ENCODE measurements around the gene AMBP.

Gene AMBP

GRCh38 chr9:114033397-114034103 lies 44.5 kb downstream of the AMBP start:
- Mint-ChIP-seq H3K4me1 (no peaks in the 10 kb centered on the region), H3K4me3 (no peak overlapping the region), H3K27me3 (no peaks in the 10 kb centered on the region), H3K36me3 (ENCODE audit: low read depth) (no peaks in the 10 kb centered on the region), H3K27ac (no peak overlapping the region), H3K9me3 (no peaks in the 10 kb centered on the region)
- DNase-seq, result peak; percentile 7
- ATAC-seq, result no peak

- ATAC-seq, result no peak
- H3K27me3 Mint-ChIP-seq, result no peaks in the 10 kb centered on the region
- H3K27ac Mint-ChIP-seq, result no peak overlapping the region
- no peaks in the 10 kb centered on the region for H3K9me3 Mint-ChIP-seq
- H3K36me3 Mint-ChIP-seq (ENCODE audit: low read depth), result no peaks in the 10 kb centered on the region
- H3K4me3 Mint-ChIP-seq, result no peak overlapping the region
- no peaks in the 10 kb centered on the region for H3K4me1 Mint-ChIP-seq
- no peak for DNase-seq
Observed at GRCh38 chr9:114031948-114032840, 45.9 kb downstream of the AMBP start.

GRCh38 chr9:114031037-114031630 lies 47.0 kb downstream of the AMBP start:
- Mint-ChIP-seq H3K4me3 (no peak overlapping the region), H3K36me3 (ENCODE audit: low read depth) (no peaks in the 10 kb centered on the region)

GRCh38 chr9:114030364-114030763 lies 47.7 kb downstream of the AMBP start:
- Mint-ChIP-seq H3K36me3 (ENCODE audit: low read depth) (no peaks in the 10 kb centered on the region), H3K9me3 (no peaks in the 10 kb centered on the region), H3K27ac (no peak overlapping the region), H3K4me3 (no peak overlapping the region), H3K4me1 (no peaks in the 10 kb centered on the region), H3K27me3 (no peaks in the 10 kb centered on the region)
- DNase-seq, result no peak
- no peak for ATAC-seq

More at GRCh38 chr9:114031037-114031630, 47.0 kb downstream of the AMBP start:
- Mint-ChIP-seq H3K27me3 (no peaks in the 10 kb centered on the region), H3K27ac (no peak overlapping the region), H3K9me3 (no peaks in the 10 kb centered on the region), H3K4me1 (no peaks in the 10 kb centered on the region)
- ATAC-seq (no peak), DNase-seq (no peak)

GRCh38 chr9:114029311-114030170 lies 48.6 kb downstream of the AMBP start:
- Mint-ChIP-seq H3K27me3 (no peaks in the 10 kb centered on the region), H3K9me3 (no peaks in the 10 kb centered on the region), H3K36me3 (ENCODE audit: low read depth) (no peaks in the 10 kb centered on the region), H3K4me1 (no peaks in the 10 kb centered on the region), H3K4me3 (no peak overlapping the region), H3K27ac (no peak overlapping the region)
- no peak for ATAC-seq
- no peak for DNase-seq

GRCh38 chr9:114028646-114029045 lies 49.5 kb downstream of the AMBP start:
- DNase-seq, result no peak
- H3K4me1 Mint-ChIP-seq, result no peaks in the 10 kb centered on the region
- H3K27me3 Mint-ChIP-seq, result no peaks in the 10 kb centered on the region
- no peak overlapping the region for H3K27ac Mint-ChIP-seq
- peaks cover 9% of the 10 kb centered on the region for H3K9me3 Mint-ChIP-seq
- H3K36me3 Mint-ChIP-seq (ENCODE audit: low read depth), result peaks cover 7% of the 10 kb centered on the region
- ATAC-seq, result no peak
- H3K4me3 Mint-ChIP-seq, result no peak overlapping the region

DNA sequence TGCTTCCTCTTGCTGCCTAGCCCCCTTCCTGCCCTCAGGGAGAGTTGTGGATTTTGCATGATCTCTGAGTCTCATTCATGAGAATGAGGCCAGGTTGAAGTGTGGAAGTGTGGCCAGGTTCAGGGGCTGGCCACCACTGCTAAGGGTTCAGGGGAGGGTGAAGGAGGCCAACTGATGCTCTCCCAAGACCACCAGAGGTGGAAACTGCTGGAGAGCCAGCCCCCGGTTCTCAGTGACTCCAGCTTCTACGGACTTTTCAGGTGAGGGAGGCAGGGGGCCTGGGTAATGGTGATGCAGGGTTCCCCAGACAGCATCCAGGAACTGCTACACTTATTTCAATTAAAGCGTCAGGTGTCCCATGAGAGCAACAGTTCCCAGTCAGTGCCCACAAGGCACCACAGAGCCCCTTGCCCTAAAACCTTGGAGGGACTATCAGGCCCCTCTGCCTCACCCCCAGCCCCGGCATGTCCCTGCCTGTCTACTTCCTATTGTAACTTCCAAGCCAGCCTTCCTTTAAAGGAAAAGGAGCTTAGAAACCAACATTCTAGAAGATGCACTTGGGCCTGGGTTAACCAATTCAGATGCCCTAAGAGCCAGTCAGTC lies 50.1 kb downstream of the AMBP start:
- Mint-ChIP-seq H3K27me3 (no peaks in the 10 kb centered on the region), H3K27ac (no peak overlapping the region), H3K36me3 (ENCODE audit: low read depth) (peaks cover 7% of the 10 kb centered on the region), H3K9me3 (peaks cover 14% of the 10 kb centered on the region), H3K4me3 (no peak overlapping the region), H3K4me1 (no peaks in the 10 kb centered on the region)
- DNase-seq, result no peak
- no peak for ATAC-seq

GRCh38 chr9:114027159-114027862 lies 50.8 kb downstream of the AMBP start:
- no peaks in the 10 kb centered on the region for H3K27me3 Mint-ChIP-seq
- DNase-seq (no peak), ATAC-seq (no peak)
- no peaks in the 10 kb centered on the region for H3K4me1 Mint-ChIP-seq
- no peak overlapping the region for H3K4me3 Mint-ChIP-seq
- H3K9me3 Mint-ChIP-seq, result peaks cover 20% of the 10 kb centered on the region
- H3K36me3 Mint-ChIP-seq (ENCODE audit: low read depth), result peaks cover 7% of the 10 kb centered on the region
- no peak overlapping the region for H3K27ac Mint-ChIP-seq

- no peak for DNase-seq
- no peaks in the 10 kb centered on the region for H3K27me3 Mint-ChIP-seq
- no peak overlapping the region for H3K4me3 Mint-ChIP-seq
- no peak overlapping the region for H3K27ac Mint-ChIP-seq
- no peak for ATAC-seq
- H3K36me3 Mint-ChIP-seq (ENCODE audit: low read depth), result peaks cover 7% of the 10 kb centered on the region
- peaks cover 20% of the 10 kb centered on the region for H3K9me3 Mint-ChIP-seq
- H3K4me1 Mint-ChIP-seq, result no peaks in the 10 kb centered on the region
Observed at GRCh38 chr9:114026335-114026734, 51.8 kb downstream of the AMBP start.

- H3K9me3 Mint-ChIP-seq, result peaks cover 20% of the 10 kb centered on the region
- no peaks in the 10 kb centered on the region for H3K27me3 Mint-ChIP-seq
- H3K27ac Mint-ChIP-seq, result no peak overlapping the region
- no peaks in the 10 kb centered on the region for H3K4me1 Mint-ChIP-seq
- DNase-seq (no peak), ATAC-seq (no peak)
- peaks cover 7% of the 10 kb centered on the region for H3K36me3 Mint-ChIP-seq (ENCODE audit: low read depth)
- H3K4me3 Mint-ChIP-seq, result no peak overlapping the region
Observed at GRCh38 chr9:114025760-114026159, 52.3 kb downstream of the AMBP start.

GRCh38 chr9:114025196-114025753 lies 52.8 kb downstream of the AMBP start:
- no peaks in the 10 kb centered on the region for H3K27me3 Mint-ChIP-seq
- H3K4me3 Mint-ChIP-seq, result no peak overlapping the region
- peaks cover 7% of the 10 kb centered on the region for H3K36me3 Mint-ChIP-seq (ENCODE audit: low read depth)
- no peak overlapping the region for H3K27ac Mint-ChIP-seq
- DNase-seq, result no peak
- H3K4me1 Mint-ChIP-seq, result no peaks in the 10 kb centered on the region
- ATAC-seq, result no peak
- peaks cover 20% of the 10 kb centered on the region for H3K9me3 Mint-ChIP-seq

- no peaks in the 10 kb centered on the region for H3K27me3 Mint-ChIP-seq
- no peaks in the 10 kb centered on the region for H3K4me1 Mint-ChIP-seq
- DNase-seq, result no peak
- H3K27ac Mint-ChIP-seq, result no peak overlapping the region
- peaks cover 7% of the 10 kb centered on the region for H3K36me3 Mint-ChIP-seq (ENCODE audit: low read depth)
- H3K4me3 Mint-ChIP-seq, result no peak overlapping the region
- H3K9me3 Mint-ChIP-seq, result peaks cover 20% of the 10 kb centered on the region
- no peak for ATAC-seq
Observed at GRCh38 chr9:114023961-114024360, 54.1 kb downstream of the AMBP start.

- no peak overlapping the region for H3K27ac Mint-ChIP-seq
- no peak overlapping the region for H3K4me3 Mint-ChIP-seq
- peaks cover 7% of the 10 kb centered on the region for H3K36me3 Mint-ChIP-seq (ENCODE audit: low read depth)
- H3K9me3 Mint-ChIP-seq, result peaks cover 20% of the 10 kb centered on the region
- H3K27me3 Mint-ChIP-seq, result no peaks in the 10 kb centered on the region
- DNase-seq (no peak), ATAC-seq (no peak)
- H3K4me1 Mint-ChIP-seq, result no peaks in the 10 kb centered on the region
Observed at GRCh38 chr9:114021578-114021977, 56.5 kb downstream of the AMBP start.

Measured in activated naive CD8-positive, alpha-beta T cell treated with anti-CD3 and anti-CD28 coated beads, Interleukin-2, amount 50 U/mL, for 24 hours (primary cell).